ENCODE measurements around the gene GRWD1.

GRWD1 gene

GRCh38 chr19:48456864-48457263 lies 11.1 kb downstream of the GRWD1 start:
- no peak for DNase-seq (ENCODE audit: low spot score)

GRCh38 chr19:48458016-48458415 lies 12.2 kb downstream of the GRWD1 start:
- no peak for DNase-seq (ENCODE audit: low spot score)

- no peak for DNase-seq (ENCODE audit: low spot score)
Observed at GRCh38 chr19:48461651-48461981, 15.8 kb downstream of the GRWD1 start.

- no peak for DNase-seq (ENCODE audit: low spot score)
Observed at GRCh38 chr19:48461982-48462655, 16.3 kb downstream of the GRWD1 start.

GRCh38 chr19:48465215-48465614 lies 19.4 kb downstream of the GRWD1 start:
- no peak for DNase-seq (ENCODE audit: low spot score)

GRCh38 chr19:48466561-48467325 lies 21.0 kb downstream of the GRWD1 start:
- peak; percentile 71 for DNase-seq (ENCODE audit: low spot score)

GRCh38 chr19:48468772-48469288 lies 23.0 kb downstream of the GRWD1 start:
- DNase-seq (ENCODE audit: low spot score) = peak; percentile 97

GRCh38 chr19:48469289-48469881 lies 23.6 kb downstream of the GRWD1 start, which contains the start of gene CYTH2:
Gene CYTH2, plus strand, starts transcription at chr19:48469369. Its CDS starts 139 bp downstream, at chr19:48469508.
- DNase-seq (ENCODE audit: low spot score) = peak; percentile 85

GRCh38 chr19:48469934-48470680 lies 24.3 kb downstream of the GRWD1 start:
- no peak for DNase-seq (ENCODE audit: low spot score)

GRCh38 chr19:48470856-48471255 lies 25.1 kb downstream of the GRWD1 start:
- no peak for DNase-seq (ENCODE audit: low spot score)

GRCh38 chr19:48471836-48472235 lies 26.1 kb downstream of the GRWD1 start:
- DNase-seq (ENCODE audit: low spot score) = no peak

GRCh38 chr19:48473161-48473966 lies 27.6 kb downstream of the GRWD1 start:
- no peak for DNase-seq (ENCODE audit: low spot score)

GRCh38 chr19:48474084-48474592 lies 28.4 kb downstream of the GRWD1 start:
- DNase-seq (ENCODE audit: low spot score) = no peak

GRCh38 chr19:48475369-48476068 lies 29.7 kb downstream of the GRWD1 start:
- DNase-seq (ENCODE audit: low spot score) = no peak

GRCh38 chr19:48476176-48476575 lies 30.4 kb downstream of the GRWD1 start:
- DNase-seq (ENCODE audit: low spot score) = no peak

GRCh38 chr19:48477067-48477685 lies 31.4 kb downstream of the GRWD1 start:
- no peak for DNase-seq (ENCODE audit: low spot score)

- DNase-seq (ENCODE audit: low spot score) = no peak
Observed at GRCh38 chr19:48477698-48478338, 32.0 kb downstream of the GRWD1 start.

- no peak for DNase-seq (ENCODE audit: low spot score)
Observed at GRCh38 chr19:48478339-48479256, 32.8 kb downstream of the GRWD1 start.

All from AG20443 (cell line).